ENCODE measurements around the gene TBC1D16. TPM values are rescaled to one million over a fixed set of nuclear protein-coding genes. Genes with fewer than 3 reads are reported as not detected.

Gene TBC1D16
- total RNA-seq, 1 donor from 2014 or later = 23.7 TPM

DNA sequence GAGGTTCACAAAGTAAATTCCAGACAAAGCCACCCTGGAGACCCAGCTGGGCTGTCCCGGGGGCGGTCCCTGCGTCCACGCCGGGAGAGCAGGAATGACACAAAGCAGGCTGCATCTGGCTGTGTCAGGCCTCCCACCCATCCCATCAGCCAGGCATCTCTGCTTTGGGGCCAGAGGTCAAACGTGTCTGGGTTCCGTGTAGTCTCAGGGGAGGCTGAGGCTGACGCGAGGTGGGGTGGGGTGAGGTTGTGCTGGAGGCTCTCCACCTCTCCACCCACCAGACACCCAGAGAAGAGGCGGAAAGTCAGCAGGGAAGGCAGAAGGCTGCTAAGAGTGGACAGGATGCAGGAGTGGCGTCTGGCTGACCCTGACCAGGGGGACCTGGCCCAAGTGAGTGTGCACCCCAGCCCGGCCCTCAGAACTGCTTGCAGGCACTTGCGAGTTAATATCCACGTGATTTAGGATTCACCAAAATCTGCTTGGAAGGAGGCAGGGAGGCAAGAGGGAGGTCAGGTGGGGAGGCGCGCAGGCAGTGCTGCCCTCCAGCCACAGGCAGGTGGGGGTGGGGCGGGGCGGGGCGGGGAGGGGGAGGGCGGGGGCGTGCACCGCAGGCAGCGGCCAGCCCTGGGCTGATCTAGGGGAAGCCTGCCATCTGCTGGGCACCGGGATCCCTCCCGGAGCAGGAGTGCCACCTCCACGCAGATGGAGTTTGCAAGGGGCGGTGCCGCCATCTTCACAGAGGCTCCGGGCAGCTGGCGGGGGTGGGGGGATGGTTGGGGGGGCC is 44.3 kb downstream of the TBC1D16 start:
- no peak for FAIRE-seq
- TF ChIP-seq, protein P1, sequence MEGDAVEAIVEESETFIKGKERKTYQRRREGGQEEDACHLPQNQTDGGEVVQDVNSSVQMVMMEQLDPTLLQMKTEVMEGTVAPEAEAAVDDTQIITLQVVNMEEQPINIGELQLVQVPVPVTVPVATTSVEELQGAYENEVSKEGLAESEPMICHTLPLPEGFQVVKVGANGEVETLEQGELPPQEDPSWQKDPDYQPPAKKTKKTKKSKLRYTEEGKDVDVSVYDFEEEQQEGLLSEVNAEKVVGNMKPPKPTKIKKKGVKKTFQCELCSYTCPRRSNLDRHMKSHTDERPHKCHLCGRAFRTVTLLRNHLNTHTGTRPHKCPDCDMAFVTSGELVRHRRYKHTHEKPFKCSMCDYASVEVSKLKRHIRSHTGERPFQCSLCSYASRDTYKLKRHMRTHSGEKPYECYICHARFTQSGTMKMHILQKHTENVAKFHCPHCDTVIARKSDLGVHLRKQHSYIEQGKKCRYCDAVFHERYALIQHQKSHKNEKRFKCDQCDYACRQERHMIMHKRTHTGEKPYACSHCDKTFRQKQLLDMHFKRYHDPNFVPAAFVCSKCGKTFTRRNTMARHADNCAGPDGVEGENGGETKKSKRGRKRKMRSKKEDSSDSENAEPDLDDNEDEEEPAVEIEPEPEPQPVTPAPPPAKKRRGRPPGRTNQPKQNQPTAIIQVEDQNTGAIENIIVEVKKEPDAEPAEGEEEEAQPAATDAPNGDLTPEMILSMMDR (IDR thresholded peaks at IDR 0.05; ENCODE audit: insufficient read depth, low read length, severe bottlenecking) = peak; percentile 78
- Histone ChIP-seq H3K27me3 (ENCODE audit: control insufficient read depth, insufficient read depth, low read length) (no peaks in the 10 kb centered on the region), H3K36me3 (ENCODE audit: control insufficient read depth, insufficient read depth, low read length) (no peaks in the 10 kb centered on the region), H3K4me3 (ENCODE audit: low read depth, low read length) (peak overlapping the region; percentile 31)
- DNase-seq (ENCODE audit: low read depth) = peak; percentile 63

DNA sequence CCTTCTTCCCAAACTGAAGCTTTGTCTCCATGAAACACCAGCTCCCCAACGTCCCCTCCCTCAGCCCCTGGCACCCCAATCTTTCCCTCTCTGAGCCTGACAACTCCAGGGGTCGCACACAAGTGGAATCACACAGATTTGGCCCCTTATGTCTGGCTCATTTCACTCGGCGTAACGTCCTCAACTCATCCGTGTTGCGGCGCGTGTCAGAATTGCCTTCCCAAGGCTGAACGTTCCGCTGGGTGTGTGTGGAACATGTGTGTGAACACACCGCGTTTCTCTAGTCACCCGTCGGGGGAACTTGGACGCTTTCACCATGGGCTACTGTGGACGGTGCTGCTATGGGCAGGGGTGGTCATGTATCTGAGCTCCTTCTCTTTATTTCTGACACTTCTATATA is 45.0 kb downstream of the TBC1D16 start:
- TF ChIP-seq, protein P1 (IDR thresholded peaks at IDR 0.05; ENCODE audit: insufficient read depth, low read length, severe bottlenecking) = no peak
- DNase-seq (ENCODE audit: low read depth) (no peak), FAIRE-seq (no peak)
- no peak overlapping the region for H3K4me3 ChIP-seq (ENCODE audit: low read depth, low read length)
- H3K36me3 ChIP-seq (ENCODE audit: control insufficient read depth, insufficient read depth, low read length) = no peaks in the 10 kb centered on the region
- no peaks in the 10 kb centered on the region for H3K27me3 ChIP-seq (ENCODE audit: control insufficient read depth, insufficient read depth, low read length)

DNA sequence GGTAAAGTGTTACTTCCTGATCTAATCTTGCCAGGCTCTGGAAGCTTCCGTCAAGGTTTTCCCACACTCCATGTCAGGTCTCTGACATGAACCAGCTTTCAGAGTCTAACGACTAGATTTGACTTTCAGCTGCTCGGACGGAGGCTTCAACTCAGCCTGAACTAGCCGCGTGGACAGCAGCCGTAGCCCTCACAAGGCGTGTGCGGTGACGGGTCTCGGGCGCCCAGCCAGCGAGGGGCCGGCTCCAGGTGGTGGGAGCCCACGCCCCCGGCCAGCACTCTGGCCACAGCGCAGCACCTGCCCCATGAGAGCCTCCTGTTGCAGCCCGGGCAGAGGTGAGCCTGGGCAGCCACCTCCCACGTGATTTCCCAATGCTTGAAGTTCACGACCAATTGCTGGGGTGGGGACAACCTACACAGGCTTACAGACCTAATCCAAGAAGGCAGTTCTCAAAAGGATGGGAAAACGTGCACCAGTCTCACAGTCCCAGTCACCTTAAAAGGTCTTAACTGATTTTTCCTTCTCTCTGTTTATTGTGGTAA is 45.5 kb downstream of the TBC1D16 start:
- TF ChIP-seq, protein P1 (IDR thresholded peaks at IDR 0.05; ENCODE audit: insufficient read depth, low read length, severe bottlenecking) = no peak
- H3K36me3 ChIP-seq (ENCODE audit: control insufficient read depth, insufficient read depth, low read length) = peaks cover 1% of the 10 kb centered on the region
- no peak overlapping the region for H3K4me3 ChIP-seq (ENCODE audit: low read depth, low read length)
- FAIRE-seq = no peak
- H3K27me3 ChIP-seq (ENCODE audit: control insufficient read depth, insufficient read depth, low read length) = no peaks in the 10 kb centered on the region
- DNase-seq (ENCODE audit: low read depth) = no peak

DNA sequence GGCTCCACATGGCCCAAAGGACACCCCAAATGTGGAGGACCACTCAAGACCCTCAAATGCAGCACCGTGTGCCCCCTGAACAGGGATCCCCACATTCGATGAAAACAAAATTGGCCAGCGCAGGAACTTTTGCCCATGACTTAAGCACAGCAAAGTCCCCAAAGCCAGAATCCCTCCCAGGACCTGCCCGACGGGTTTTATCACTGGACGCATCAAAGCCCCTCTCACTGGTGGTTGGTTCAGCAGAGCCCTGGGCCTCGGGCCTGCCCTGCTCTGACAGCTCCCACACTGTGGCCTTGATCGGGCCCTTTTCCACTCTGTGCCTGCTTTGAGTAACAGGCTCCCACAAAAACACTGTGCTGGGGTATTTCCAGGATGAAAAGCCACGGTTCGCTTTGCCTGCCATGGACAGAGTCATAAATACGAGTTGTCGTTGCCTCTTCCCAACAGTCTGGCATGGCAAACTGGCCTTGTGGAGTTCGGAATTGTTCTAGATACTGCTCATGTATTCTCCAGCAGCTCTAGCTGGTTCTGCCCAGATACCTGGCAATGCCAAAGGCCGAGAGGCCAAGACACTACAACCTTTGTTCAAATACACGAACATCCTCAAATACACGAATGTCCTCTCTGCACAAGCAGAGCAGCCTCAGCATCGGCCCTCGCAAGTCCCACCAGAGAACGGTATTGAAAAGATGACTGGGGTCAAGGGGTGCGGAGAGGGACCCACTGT is 46.4 kb downstream of the TBC1D16 start:
- H3K27me3 ChIP-seq (ENCODE audit: control insufficient read depth, insufficient read depth, low read length) = no peaks in the 10 kb centered on the region
- TF ChIP-seq, protein P1 (IDR thresholded peaks at IDR 0.05; ENCODE audit: insufficient read depth, low read length, severe bottlenecking) = no peak
- DNase-seq (ENCODE audit: low read depth) (no peak), FAIRE-seq (no peak)
- peaks cover 1% of the 10 kb centered on the region for H3K36me3 ChIP-seq (ENCODE audit: control insufficient read depth, insufficient read depth, low read length)
- H3K4me3 ChIP-seq (ENCODE audit: low read depth, low read length) = no peak overlapping the region

DNA sequence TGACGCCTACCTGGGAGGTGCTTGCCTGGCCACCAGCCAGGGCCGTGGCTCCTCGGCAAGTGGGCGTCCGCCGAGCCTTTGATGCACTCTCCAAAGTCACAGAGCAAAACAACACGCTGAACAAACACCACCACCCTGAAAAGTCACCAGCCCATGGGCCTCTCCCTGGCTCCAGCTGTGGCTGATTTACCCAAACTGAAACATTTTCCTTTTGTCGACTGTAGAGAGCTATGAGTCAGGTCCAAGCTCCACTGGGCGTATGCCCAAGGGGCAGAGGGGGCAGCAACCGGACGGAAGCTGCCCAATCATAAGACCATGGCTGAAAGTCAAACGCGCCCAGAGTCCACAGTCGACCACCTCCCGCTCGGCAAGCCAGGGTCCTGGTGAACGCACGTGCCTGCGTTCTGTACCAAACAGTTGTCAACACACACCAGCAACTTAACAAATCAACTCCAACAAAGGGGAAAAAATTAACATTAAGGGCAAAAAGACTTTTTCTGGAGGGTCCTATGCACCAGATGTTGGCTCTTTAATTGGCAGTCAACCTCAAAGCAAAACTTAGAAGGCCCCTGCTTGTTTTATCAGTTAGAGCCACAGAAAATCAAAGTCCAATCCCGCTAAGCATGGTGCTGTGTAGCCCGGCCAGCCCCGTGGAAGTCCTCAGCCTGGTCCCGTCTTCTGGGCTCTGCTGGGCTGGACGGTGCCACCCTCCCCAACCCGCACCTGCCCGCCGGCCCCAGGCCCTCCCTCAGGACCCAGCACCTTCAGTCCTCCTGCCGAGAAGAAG is 47.3 kb downstream of the TBC1D16 start:
- DNase-seq (ENCODE audit: low read depth) (peak; percentile 44), FAIRE-seq (no peak)
- Histone ChIP-seq H3K36me3 (ENCODE audit: control insufficient read depth, insufficient read depth, low read length) (peaks cover 1% of the 10 kb centered on the region), H3K27me3 (ENCODE audit: control insufficient read depth, insufficient read depth, low read length) (no peaks in the 10 kb centered on the region), H3K4me3 (ENCODE audit: low read depth, low read length) (no peak overlapping the region)
- TF ChIP-seq, protein P1 (IDR thresholded peaks at IDR 0.05; ENCODE audit: insufficient read depth, low read length, severe bottlenecking) = no peak

Data from bronchial epithelial cell (primary cell).